Ovary (tissue), 9 donors: ENCODE results near the gene WFDC1. TPM values are rescaled to one million over a fixed set of nuclear protein-coding genes. Genes with fewer than 3 reads are reported as not detected.
A peak's percentile ranks its signal among the peaks of the same experiment; 100 is the strongest.

Experiments used
- DNase-seq, 5 donors: peaks; one replicate each; pipeline ENCODE4 v3.0.0-alpha.2; 2019 to 2020
- H3K27ac ChIP-seq, 2 donors: fragments of 200-600 bp; one replicate each; pipeline versions ENCODE4 v1.5.1 to v1.8.0; 2019 to 2022
- H3K27me3 ChIP-seq: fragments of 200-600 bp; one replicate; pipeline ENCODE4 v1.8.0; 2022
- H3K36me3 ChIP-seq: fragments of 200-600 bp; sonication (generic); one replicate; pipeline ENCODE4 v1.5.1; 2019
- H3K4me1 ChIP-seq: one replicate; pipeline ENCODE4 v1.8.1; 2013; ENCODE audit warnings: mild to moderate bottlenecking, moderate library complexity; ENCODE audit not compliant: insufficient read depth
- H3K4me3 ChIP-seq: fragments of 200-600 bp; sonication (generic); one replicate; pipeline ENCODE4 v1.5.1; 2017
- H3K9me3 ChIP-seq, 2 donors: fragments of 200-600 bp in 1 of 2; sonication (generic) in 1 of 2; one replicate each; pipeline versions ENCODE4 v1.5.1 to v1.8.1; 2013 to 2019; ENCODE audit warnings: mild to moderate bottlenecking in 1 of 2, moderate library complexity in 1 of 2
- EP300 ChIP-seq: sonication (generic); formaldehyde crosslinking; IDR thresholded peaks from one replicate; pipeline ENCODE4 v1.6.1; 2017; ENCODE audit warnings: antibody characterized with exemption
- POLR2A ChIP-seq: fragments of 450-650 bp; IDR thresholded peaks from one replicate; pipeline ENCODE4 v1.6.1; 2017; ENCODE audit warnings: antibody characterized with exemption, mild to moderate bottlenecking, moderate library complexity
- WGBS, 3 donors: extraction: QIAGEN DNeasy Blood & Tissue Kit in 1 of 3; methylation state at CpG; one replicate each; pipeline versions ENCODE4 v1.1.5 to v1.1.7; 2013 to 2017; 5-methylcytosine and 5-hydroxymethylcytosine counted together
- intact Hi-C, 4 donors: fragments of 100-400 bp; cut with DNase I; formaldehyde crosslinking; loops; one replicate each; pipeline versions ENCODE4 v1.11.0 to v1.15.1; 2022 to 2023
- polyA plus RNA-seq, 2 donors: library from polyadenylated mRNA; stranded (reverse); fragments of 200-250 nt in 1 of 2; fragments of 350-450 nt in 1 of 2; fragmentation: Illumina TruSeq in 1 of 2; extraction: RNeasy Lipid Tissue Mini Kit (QIAGEN cat#74804) in 1 of 2; gene quantifications; one replicate each; pipeline ENCODE4 v1.2.3, GENCODE V29; 2013 to 2014
- total RNA-seq, 7 donors: library from RNA; depleted of rRNA in 2 of 7; stranded (reverse); fragments of >200 nt in 2 of 7; fragmentation: NEBNext Ultra II Directional in 3 of 7; extraction: Animal tissue kit (Norgen Biotek cat#: 25700) in 3 of 7; gene quantifications; one replicate each; pipeline versions ENCODE4 v1.1.0 to v1.2.4, GENCODE V29; 2016 to 2023
- TF ChIP-seq, protein P1 (sequence below), 3 donors: fragments of 450-650 bp in 2 of 3; fragments of 200-600 bp in 1 of 3; IDR thresholded peaks; one replicate each; pipeline versions ENCODE4 v1.5.1 to v1.8.0; 2016 to 2022; ENCODE audit warnings: antibody characterized with exemption in 3 of 3, mild to moderate bottlenecking in 1 of 3
- donor health status: DM: no; HTN: no; CAD: no; lungs with moderate emphysema.
- donor health status: DM: no; HTN: no; CAD: no.
- donor health status: Bipolar disorder and iron deficiency.
- donor health status: DM: yes; HTN: yes; CAD: no.
- donor health status: DM: no; HTN: no; CAD: no.
- donor health status: DM: yes; HTN: yes; CAD: no.

WFDC1 gene
- total and polyA plus RNA-seq, 9 donors: 0.57 to 10.7 (median 2.1) TPM

DNA sequence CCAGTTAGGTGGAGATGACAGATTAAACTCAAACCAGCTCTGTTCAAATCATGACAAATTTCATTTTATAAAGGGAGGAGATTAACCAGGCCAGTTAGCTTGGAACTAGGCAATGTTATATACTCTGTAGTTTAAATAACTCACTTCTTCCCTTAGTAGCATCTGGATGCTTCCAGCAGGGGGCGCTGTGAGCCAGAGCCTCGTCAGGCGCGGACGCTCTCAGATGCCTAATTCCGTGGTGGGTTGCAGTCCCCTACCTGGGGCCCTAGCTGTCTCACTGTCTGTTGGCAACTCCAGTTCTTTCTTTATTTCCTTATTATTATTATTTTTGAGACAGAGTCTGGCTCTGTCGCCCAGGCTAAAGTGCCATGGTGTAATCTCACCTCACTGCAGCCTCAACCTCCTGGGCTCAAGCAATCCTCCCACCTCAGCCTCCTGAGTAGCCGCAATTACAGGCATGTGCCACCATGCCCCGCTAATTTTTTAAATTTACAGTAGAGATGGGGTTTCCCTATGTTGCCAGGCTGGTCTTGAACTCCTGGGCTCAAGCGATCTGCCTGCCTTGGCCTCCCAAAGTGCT, 17.3 kb upstream of the WFDC1 start:
- H3K27me3 ChIP-seq: no peaks in the 10 kb centered on the region
- H3K4me1 ChIP-seq: no peaks in the 10 kb centered on the region
- no peak overlapping the region for H3K27ac ChIP-seq
- DNase-seq: peak; percentile 58 to 85 (median 76)
- no peaks in the 10 kb centered on the region for H3K9me3 ChIP-seq
- intact Hi-C loops: loop anchor here in 3 of 4 donors (5.0 to 10.0 kb wide), 2 partner anchors 205 to 207 kb away; no protein-coding TSS in a partner anchor
- no peak overlapping the region for H3K4me3 ChIP-seq
- TF ChIP-seq, protein P1, sequence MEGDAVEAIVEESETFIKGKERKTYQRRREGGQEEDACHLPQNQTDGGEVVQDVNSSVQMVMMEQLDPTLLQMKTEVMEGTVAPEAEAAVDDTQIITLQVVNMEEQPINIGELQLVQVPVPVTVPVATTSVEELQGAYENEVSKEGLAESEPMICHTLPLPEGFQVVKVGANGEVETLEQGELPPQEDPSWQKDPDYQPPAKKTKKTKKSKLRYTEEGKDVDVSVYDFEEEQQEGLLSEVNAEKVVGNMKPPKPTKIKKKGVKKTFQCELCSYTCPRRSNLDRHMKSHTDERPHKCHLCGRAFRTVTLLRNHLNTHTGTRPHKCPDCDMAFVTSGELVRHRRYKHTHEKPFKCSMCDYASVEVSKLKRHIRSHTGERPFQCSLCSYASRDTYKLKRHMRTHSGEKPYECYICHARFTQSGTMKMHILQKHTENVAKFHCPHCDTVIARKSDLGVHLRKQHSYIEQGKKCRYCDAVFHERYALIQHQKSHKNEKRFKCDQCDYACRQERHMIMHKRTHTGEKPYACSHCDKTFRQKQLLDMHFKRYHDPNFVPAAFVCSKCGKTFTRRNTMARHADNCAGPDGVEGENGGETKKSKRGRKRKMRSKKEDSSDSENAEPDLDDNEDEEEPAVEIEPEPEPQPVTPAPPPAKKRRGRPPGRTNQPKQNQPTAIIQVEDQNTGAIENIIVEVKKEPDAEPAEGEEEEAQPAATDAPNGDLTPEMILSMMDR (IDR thresholded peaks at IDR 0.05): peak; percentile 56 to 77 (median 72)
- no peak for TF ChIP-seq EP300
- no peaks in the 10 kb centered on the region for H3K36me3 ChIP-seq
- WGBS, 3 donors: 32 to 36% (median 33%) methylated on average over 10 of the region's 10 CpGs

DNA sequence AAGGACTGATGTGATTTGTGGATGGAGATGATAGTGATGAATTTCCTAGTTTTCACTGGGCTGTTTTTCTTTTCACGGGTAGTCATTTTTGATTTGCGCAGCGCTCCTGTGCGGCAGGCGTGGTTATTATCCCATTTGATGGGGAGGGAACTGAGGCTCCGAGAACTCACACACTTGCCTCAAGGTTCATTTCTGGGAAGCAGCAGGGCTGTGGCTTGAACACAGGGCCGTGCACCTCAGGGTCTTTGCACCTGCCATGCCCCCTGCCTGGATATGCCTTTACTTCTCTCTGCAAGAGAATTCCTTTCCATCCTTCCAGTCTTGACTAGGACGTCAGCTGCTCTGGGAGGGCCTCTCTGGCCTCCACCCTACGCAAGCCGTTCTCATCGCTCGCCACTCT, 16.3 kb upstream of the WFDC1 start:
- Histone ChIP-seq H3K27ac (no peak overlapping the region), H3K36me3 (no peaks in the 10 kb centered on the region), H3K4me3 (no peak overlapping the region), H3K4me1 (peaks cover 3% of the 10 kb centered on the region), H3K9me3 (no peaks in the 10 kb centered on the region), H3K27me3 (no peaks in the 10 kb centered on the region)
- TF ChIP-seq EP300 (no peak), POLR2A (no peak)
- TF ChIP-seq, protein P1 (IDR thresholded peaks at IDR 0.05): no peak
- DNase-seq: no peak
- 94 to 97% (median 96%) methylated on average over 12 of the region's 12 CpGs for WGBS, 3 donors
- intact Hi-C loops: loop anchor here (2.0 to 10.0 kb wide), 3 partner anchors 204 to 206 kb away; no protein-coding TSS in a partner anchor

DNA sequence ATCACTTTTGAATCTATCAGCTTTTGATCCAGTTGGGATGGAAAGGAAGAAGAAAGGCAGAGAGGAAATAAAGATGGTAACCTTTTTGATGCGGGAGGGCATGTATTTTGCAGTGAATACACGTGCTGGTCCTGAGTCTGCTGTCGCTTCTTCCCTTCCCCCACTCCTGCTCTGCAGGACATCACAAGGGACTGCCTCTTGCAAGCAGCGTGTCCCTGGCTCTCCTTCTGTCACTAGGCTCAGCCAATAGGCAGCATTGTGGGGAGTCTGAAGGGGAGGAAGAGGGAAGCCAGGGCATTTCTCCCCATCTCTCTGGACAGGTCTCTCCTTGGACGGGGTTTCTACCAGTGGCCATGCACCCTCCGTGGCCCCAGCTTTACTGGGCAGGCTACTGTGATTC, 15.7 kb upstream of the WFDC1 start:
- Histone ChIP-seq H3K27me3 (no peaks in the 10 kb centered on the region), H3K4me1 (peaks cover 8% of the 10 kb centered on the region), H3K4me3 (no peak overlapping the region), H3K9me3 (no peaks in the 10 kb centered on the region), H3K27ac (no peak overlapping the region), H3K36me3 (no peaks in the 10 kb centered on the region)
- no peak for TF ChIP-seq POLR2A
- TF ChIP-seq, protein P1 (IDR thresholded peaks at IDR 0.05): no peak
- TF ChIP-seq EP300: no peak
- DNase-seq: no peak
- 79 to 87% (median 80%) methylated on average over 6 of the region's 6 CpGs for WGBS, 3 donors
- intact Hi-C loops: loop anchor here (2.0 to 10.0 kb wide), 3 partner anchors 203 to 206 kb away; no protein-coding TSS in a partner anchor

DNA sequence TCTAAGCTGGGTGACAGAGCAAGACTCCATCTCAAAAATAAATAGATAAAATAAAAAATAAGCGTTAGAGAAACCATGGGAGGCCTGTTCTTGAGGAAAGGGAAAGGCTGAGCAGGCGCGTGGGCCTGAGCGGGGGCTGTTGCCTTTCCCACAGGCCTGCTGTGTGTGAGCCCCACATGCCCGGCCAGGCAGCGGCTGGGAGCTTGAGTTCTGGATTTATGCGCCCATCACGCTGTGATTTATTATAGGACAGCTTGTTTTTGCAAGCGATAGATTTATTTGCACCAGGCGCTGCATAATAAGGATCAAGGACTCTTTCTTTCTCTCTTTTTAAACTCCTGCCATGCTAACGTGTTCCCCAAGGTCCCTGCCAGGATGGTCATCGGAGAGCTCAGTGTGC, 14.8 kb upstream of the WFDC1 start:
- WGBS, 3 donors: 91 to 92% (median 92%) methylated on average over 12 of the region's 12 CpGs
- H3K9me3 ChIP-seq: no peaks in the 10 kb centered on the region
- no peak overlapping the region for H3K4me3 ChIP-seq
- TF ChIP-seq, protein P1 (IDR thresholded peaks at IDR 0.05): no peak
- TF ChIP-seq POLR2A (no peak), EP300 (no peak)
- no peak for DNase-seq
- no peaks in the 10 kb centered on the region for H3K36me3 ChIP-seq
- H3K4me1 ChIP-seq: peaks cover 12% of the 10 kb centered on the region
- no peaks in the 10 kb centered on the region for H3K27me3 ChIP-seq
- no peak overlapping the region for H3K27ac ChIP-seq
- intact Hi-C loops: loop anchor here (2.0 to 10.0 kb wide), 3 partner anchors 202 to 205 kb away; no protein-coding TSS in a partner anchor
